Lower leg skin (tissue), 3 donors: ENCODE results near the gene HINFP.

Experiments used
- CTCF ChIP-seq, 3 donors: fragments of 450-650 bp; IDR thresholded peaks; one replicate each; pipeline ENCODE4 v1.5.1; 2016; ENCODE audit warnings: antibody characterized with exemption in 3 of 3, mild to moderate bottlenecking in 3 of 3, moderate library complexity in 2 of 3
- POLR2A ChIP-seq, 2 donors: fragments of 450-650 bp; IDR thresholded peaks; one replicate each; pipeline ENCODE4 v1.6.1; 2016 to 2017; ENCODE audit warnings: antibody characterized with exemption in 2 of 2, mild to moderate bottlenecking in 1 of 2, moderate library complexity in 1 of 2

DNA sequence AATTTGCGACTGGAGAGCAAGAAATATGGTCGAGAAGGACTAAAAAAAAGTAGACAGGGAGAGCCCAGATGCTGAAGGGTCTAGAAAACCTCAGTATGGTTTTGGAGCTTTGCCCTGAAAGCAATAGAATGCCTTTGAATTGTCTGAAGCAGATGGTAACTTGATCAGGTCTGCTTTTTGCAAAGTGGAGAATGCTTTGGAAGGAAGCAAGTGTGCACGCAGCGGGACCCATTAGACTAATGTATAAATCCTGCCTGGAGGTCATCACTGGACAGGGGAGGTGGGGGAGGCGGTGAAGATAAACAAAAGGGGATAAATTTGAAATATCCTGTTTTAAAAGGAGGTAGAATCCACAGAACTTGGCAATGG lies 757 bp upstream of the HINFP start:
- TF ChIP-seq CTCF (IDR thresholded peaks at IDR 0.05) (no peak), POLR2A (IDR thresholded peaks at IDR 0.05) (no peak)
